Peyer's patch (tissue), 4 donors: ENCODE data around the gene OR5K1.

Experiments used
- POLR2A ChIP-seq, 2 donors: fragments of 450-650 bp; IDR thresholded peaks; one replicate each; pipeline ENCODE4 v1.5.1; 2017; ENCODE audit warnings: antibody characterized with exemption in 2 of 2, mild to moderate bottlenecking in 2 of 2, moderate library complexity in 2 of 2
- TF ChIP-seq, protein P1 (sequence below), 6 experiments: fragments of 450-650 bp in 4 of 6; fragments of 200-600 bp in 2 of 6; sonication (generic) in 1 of 6; IDR thresholded peaks; one replicate each; pipeline ENCODE4 v1.5.1; 2017 to 2019; ENCODE audit warnings: antibody characterized with exemption in 6 of 6, mild to moderate bottlenecking in 3 of 6, moderate library complexity in 1 of 6

DNA sequence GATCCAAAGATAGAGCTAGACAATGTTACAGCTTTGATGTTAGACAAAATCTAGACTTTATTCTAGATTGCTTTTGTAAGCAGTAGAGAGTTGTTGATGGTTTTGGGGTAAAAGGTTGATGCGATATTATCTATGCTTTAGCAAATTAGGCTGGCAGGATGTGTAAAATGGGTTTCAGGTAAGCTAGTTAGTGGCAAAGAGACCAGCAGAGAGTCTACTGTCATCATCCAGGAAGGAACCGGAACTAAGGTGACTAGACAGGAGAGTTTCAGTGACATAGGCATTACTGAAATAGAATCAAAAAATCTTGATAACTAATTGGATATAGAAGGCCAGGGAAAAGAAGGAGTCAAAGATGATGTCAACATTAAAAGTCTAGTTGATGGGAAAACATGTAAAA, 45.6 kb downstream of the OR5K1 start:
- TF ChIP-seq, protein P1, sequence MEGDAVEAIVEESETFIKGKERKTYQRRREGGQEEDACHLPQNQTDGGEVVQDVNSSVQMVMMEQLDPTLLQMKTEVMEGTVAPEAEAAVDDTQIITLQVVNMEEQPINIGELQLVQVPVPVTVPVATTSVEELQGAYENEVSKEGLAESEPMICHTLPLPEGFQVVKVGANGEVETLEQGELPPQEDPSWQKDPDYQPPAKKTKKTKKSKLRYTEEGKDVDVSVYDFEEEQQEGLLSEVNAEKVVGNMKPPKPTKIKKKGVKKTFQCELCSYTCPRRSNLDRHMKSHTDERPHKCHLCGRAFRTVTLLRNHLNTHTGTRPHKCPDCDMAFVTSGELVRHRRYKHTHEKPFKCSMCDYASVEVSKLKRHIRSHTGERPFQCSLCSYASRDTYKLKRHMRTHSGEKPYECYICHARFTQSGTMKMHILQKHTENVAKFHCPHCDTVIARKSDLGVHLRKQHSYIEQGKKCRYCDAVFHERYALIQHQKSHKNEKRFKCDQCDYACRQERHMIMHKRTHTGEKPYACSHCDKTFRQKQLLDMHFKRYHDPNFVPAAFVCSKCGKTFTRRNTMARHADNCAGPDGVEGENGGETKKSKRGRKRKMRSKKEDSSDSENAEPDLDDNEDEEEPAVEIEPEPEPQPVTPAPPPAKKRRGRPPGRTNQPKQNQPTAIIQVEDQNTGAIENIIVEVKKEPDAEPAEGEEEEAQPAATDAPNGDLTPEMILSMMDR (IDR thresholded peaks at IDR 0.05), result no peak
- no peak for TF ChIP-seq POLR2A (IDR thresholded peaks at IDR 0.05)
